Measurements from ENCODE around the gene CLASP1. TPM values are rescaled to one million over a fixed set of nuclear protein-coding genes. Genes with fewer than 3 reads are reported as not detected.

The CLASP1 gene
- total RNA-seq, 2 experiments from 2014 or later, result 58.0 to 58.5 TPM

DNA sequence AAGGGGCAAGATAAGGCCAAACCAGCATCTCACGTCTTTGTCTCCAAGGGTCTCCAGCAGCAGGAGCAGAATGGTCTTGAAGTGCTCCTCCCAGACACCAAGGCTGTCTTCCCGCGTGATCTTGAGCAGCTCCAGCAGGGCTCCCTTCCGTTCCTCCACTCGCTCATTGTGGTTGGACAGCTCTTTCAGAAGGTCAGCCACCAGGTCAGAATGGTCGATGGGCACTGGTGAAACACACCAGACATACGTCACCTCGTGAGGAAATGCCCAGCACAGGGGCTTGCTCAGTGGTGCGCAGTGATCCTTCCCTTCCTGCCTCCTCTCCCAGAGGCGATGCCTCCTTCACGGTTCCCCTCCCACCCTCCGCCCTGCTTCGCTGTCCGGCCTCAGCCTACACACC, 284.2 kb downstream of the CLASP1 start:
- Histone ChIP-seq H3K27ac (ENCODE audit: low read depth in 1 of 2, low read length in 2 of 2) (no peak overlapping the region), H3K27me3 (ENCODE audit: control insufficient read depth in 1 of 2, insufficient read depth in 2 of 2, low read length in 2 of 2) (no peaks in the 10 kb centered on the region), H3K4me3 (ENCODE audit: low read length) (no peak overlapping the region), H3K36me3 (ENCODE audit: insufficient read depth, low read length) (peaks cover 76% of the 10 kb centered on the region), H3K9me3 (ENCODE audit: control insufficient read depth in 1 of 2, insufficient read depth in 1 of 2, low read length in 2 of 2) (no peaks in the 10 kb centered on the region), H3K4me1 (ENCODE audit: insufficient read depth, low read length) (no peaks in the 10 kb centered on the region)
- H3K4me1 Mint-ChIP-seq (ENCODE audit: low read depth), result no peaks in the 10 kb centered on the region
- ChIA-PET POLR2A (no interaction called here), CTCF (no interaction called here)
- TF ChIP-seq, protein P1, sequence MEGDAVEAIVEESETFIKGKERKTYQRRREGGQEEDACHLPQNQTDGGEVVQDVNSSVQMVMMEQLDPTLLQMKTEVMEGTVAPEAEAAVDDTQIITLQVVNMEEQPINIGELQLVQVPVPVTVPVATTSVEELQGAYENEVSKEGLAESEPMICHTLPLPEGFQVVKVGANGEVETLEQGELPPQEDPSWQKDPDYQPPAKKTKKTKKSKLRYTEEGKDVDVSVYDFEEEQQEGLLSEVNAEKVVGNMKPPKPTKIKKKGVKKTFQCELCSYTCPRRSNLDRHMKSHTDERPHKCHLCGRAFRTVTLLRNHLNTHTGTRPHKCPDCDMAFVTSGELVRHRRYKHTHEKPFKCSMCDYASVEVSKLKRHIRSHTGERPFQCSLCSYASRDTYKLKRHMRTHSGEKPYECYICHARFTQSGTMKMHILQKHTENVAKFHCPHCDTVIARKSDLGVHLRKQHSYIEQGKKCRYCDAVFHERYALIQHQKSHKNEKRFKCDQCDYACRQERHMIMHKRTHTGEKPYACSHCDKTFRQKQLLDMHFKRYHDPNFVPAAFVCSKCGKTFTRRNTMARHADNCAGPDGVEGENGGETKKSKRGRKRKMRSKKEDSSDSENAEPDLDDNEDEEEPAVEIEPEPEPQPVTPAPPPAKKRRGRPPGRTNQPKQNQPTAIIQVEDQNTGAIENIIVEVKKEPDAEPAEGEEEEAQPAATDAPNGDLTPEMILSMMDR (IDR thresholded peaks at IDR 0.05), result no peak
- ATAC-seq (ENCODE audit: poor library complexity), result no peak
- DNase-seq, result no peak
- no peak overlapping the region for H3K4me3 Mint-ChIP-seq
- H3K27me3 Mint-ChIP-seq, result no peaks in the 10 kb centered on the region
- H3K36me3 Mint-ChIP-seq (ENCODE audit: low read depth), result peaks cover 95% of the 10 kb centered on the region
- no peaks in the 10 kb centered on the region for H3K9me3 Mint-ChIP-seq
- H3K27ac Mint-ChIP-seq, result no peak overlapping the region
- intact Hi-C loops (cut with DNase I, micrococcal nuclease), result no loop called here

DNA sequence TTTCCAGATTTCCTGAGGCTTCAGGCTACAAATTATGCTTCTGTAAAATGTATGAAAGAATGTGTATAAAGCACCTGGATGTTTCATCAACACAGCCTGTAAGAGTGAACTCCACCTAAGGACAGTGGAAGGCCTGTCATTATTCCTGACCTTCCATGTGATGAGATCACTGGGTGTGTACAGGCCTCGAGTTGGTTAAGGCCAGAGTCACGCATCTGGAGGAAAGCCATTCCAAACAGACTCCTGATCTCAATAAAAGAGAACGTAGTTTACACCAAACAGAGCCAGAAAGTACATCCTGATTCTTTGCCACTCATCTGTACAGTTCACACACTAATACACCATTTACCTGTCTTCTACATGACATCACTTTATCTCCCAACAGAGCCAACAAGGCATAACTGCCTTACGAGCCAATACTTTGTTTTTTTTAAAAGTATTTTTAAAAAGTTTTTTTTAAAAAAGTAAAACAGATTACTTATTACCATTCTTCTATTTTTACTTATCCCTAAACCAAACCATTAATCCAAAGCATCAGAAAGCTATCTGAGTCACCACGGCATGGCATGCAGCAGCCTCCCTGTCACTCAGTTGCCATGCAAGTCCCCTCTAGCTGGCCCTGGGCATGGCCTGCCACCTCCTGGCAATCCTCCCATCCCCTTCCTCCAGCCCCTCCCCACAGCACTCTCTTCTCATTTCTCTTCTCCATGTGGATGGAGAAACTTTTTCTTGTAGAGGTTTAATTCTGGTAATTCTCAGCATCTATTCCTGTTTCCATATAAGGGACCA, 285.4 kb downstream of the CLASP1 start:
- Histone ChIP-seq H3K36me3 (ENCODE audit: insufficient read depth, low read length) (peaks cover 81% of the 10 kb centered on the region), H3K4me3 (ENCODE audit: low read length) (no peak overlapping the region), H3K4me1 (ENCODE audit: insufficient read depth, low read length) (no peaks in the 10 kb centered on the region), H3K27me3 (ENCODE audit: control insufficient read depth in 1 of 2, insufficient read depth in 2 of 2, low read length in 2 of 2) (no peaks in the 10 kb centered on the region), H3K9me3 (ENCODE audit: control insufficient read depth in 1 of 2, insufficient read depth in 1 of 2, low read length in 2 of 2) (no peaks in the 10 kb centered on the region), H3K27ac (ENCODE audit: low read depth in 1 of 2, low read length in 2 of 2) (no peak overlapping the region)
- Mint-ChIP-seq H3K36me3 (ENCODE audit: low read depth) (peaks cover 93% of the 10 kb centered on the region), H3K4me3 (no peak overlapping the region), H3K4me1 (ENCODE audit: low read depth) (no peaks in the 10 kb centered on the region), H3K27ac (no peak overlapping the region), H3K9me3 (no peaks in the 10 kb centered on the region), H3K27me3 (no peaks in the 10 kb centered on the region)
- POLR2A ChIA-PET, result no interaction called here
- intact Hi-C loops (cut with DNase I, micrococcal nuclease), result no loop called here
- DNase-seq (no peak), ATAC-seq (ENCODE audit: poor library complexity) (no peak)
- TF ChIP-seq, protein P1 (IDR thresholded peaks at IDR 0.05), result no peak
- CTCF ChIA-PET, result interaction anchor here (0.6 kb wide), 1 partner anchor 278 kb away, joined by 3 read pairs; no protein-coding TSS in a partner anchor

DNA sequence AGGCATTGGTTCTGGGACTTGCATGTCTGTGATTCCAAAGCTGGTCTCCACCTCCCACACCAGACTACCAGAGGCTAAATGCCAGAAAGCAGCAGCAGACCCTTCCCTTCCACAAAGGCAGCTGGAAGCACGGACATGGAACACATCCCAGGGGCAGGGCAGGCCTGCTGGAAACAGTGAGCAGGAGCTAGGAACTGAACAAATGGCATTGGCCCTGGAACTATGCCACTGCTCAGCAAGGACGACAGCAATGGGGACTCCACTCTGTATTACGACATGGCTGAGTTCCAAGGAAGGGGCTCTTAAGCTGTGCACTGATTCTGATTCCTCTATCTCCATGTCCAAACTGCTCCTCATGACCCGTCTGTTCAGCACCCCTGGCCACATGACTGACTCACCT, 286.5 kb downstream of the CLASP1 start:
- Mint-ChIP-seq H3K27ac (no peak overlapping the region), H3K4me3 (no peak overlapping the region), H3K4me1 (ENCODE audit: low read depth) (no peaks in the 10 kb centered on the region), H3K27me3 (no peaks in the 10 kb centered on the region), H3K9me3 (no peaks in the 10 kb centered on the region), H3K36me3 (ENCODE audit: low read depth) (peaks cover 92% of the 10 kb centered on the region)
- H3K27ac ChIP-seq (ENCODE audit: low read depth in 1 of 2, low read length in 2 of 2), result no peak overlapping the region
- no peaks in the 10 kb centered on the region for H3K4me1 ChIP-seq (ENCODE audit: insufficient read depth, low read length)
- H3K36me3 ChIP-seq (ENCODE audit: insufficient read depth, low read length), result peaks cover 78% of the 10 kb centered on the region
- H3K4me3 ChIP-seq (ENCODE audit: low read length), result no peak overlapping the region
- ChIA-PET POLR2A (no interaction called here), CTCF (no interaction called here)
- no peaks in the 10 kb centered on the region for H3K9me3 ChIP-seq (ENCODE audit: control insufficient read depth in 1 of 2, insufficient read depth in 1 of 2, low read length in 2 of 2)
- intact Hi-C loops (cut with DNase I, micrococcal nuclease), result no loop called here
- ATAC-seq (ENCODE audit: poor library complexity) (no peak), DNase-seq (no peak)
- no peaks in the 10 kb centered on the region for H3K27me3 ChIP-seq (ENCODE audit: control insufficient read depth in 1 of 2, insufficient read depth in 2 of 2, low read length in 2 of 2)
- TF ChIP-seq, protein P1 (IDR thresholded peaks at IDR 0.05), result no peak

Measured in CD4-positive, alpha-beta T cell (primary cell).